Mesenchymal stem cell (in vitro differentiated cells and primary cell): ENCODE data around the gene NLRP5.
"Not testable (repeated sequence)": the region's sequence is repeated elsewhere in the genome, so short reads cannot be mapped to it uniquely, and the experiment has no call there.

Experiments
- DNase-seq: peaks from one replicate; pipeline ENCODE4 v3.0.0-alpha.2; 2013
- H2AFZ ChIP-seq: one replicate; pipeline ENCODE4 v1.6.1; 2013; ENCODE audit warnings: low read depth, mild to moderate bottlenecking, control low read depth, inconsistent platforms, low read length, moderate library complexity
- H2AK5ac ChIP-seq: 2 replicates; pipeline ENCODE4 v1.6.1; 2013; ENCODE audit warnings: low read length, moderate library complexity, mild to moderate bottlenecking, inconsistent platforms; ENCODE audit not compliant: severe bottlenecking
- H2BK120ac ChIP-seq: one replicate; pipeline ENCODE4 v1.6.1; 2013; ENCODE audit warnings: low read depth, mild to moderate bottlenecking, inconsistent platforms, low read length, moderate library complexity
- H2BK12ac ChIP-seq, 2 experiments: one replicate each; pipeline ENCODE4 v1.6.1; 2013; ENCODE audit warnings: inconsistent platforms in 2 of 2, low read length in 2 of 2, mild to moderate bottlenecking in 2 of 2, moderate library complexity in 2 of 2, control low read depth in 1 of 2
- H2BK15ac ChIP-seq: one replicate; pipeline ENCODE4 v1.6.1; 2013; ENCODE audit warnings: mild to moderate bottlenecking, low read depth, inconsistent platforms; ENCODE audit not compliant: poor library complexity, severe bottlenecking
- H2BK5ac ChIP-seq: 2 replicates; pipeline ENCODE4 v1.6.1; 2013; ENCODE audit warnings: low read depth, mild to moderate bottlenecking, low read length, control low read depth, inconsistent platforms; ENCODE audit not compliant: poor library complexity, severe bottlenecking
- H3K14ac ChIP-seq, 2 experiments: one replicate each; pipeline ENCODE4 v1.6.1; 2013; ENCODE audit warnings: inconsistent platforms in 2 of 2, low read length in 2 of 2, control low read depth in 1 of 2, mild to moderate bottlenecking in 1 of 2, moderate library complexity in 1 of 2
- H3K18ac ChIP-seq, 2 experiments: one replicate each; pipeline ENCODE4 v1.6.1; 2013; ENCODE audit warnings: inconsistent platforms in 2 of 2, low read length in 2 of 2, control low read depth in 1 of 2, low read depth in 1 of 2, mild to moderate bottlenecking in 1 of 2
- H3K23ac ChIP-seq, 2 experiments: one replicate each; pipeline ENCODE4 v1.6.1; 2013; ENCODE audit warnings: inconsistent platforms in 2 of 2, low read length in 2 of 2, mild to moderate bottlenecking in 2 of 2, moderate library complexity in 2 of 2, control low read depth in 1 of 2
- H3K27ac ChIP-seq: 2 replicates; pipeline ENCODE4 v1.5.1; 2013; ENCODE audit warnings: mild to moderate bottlenecking, moderate library complexity, low read length, control low read depth, inconsistent platforms; ENCODE audit not compliant: poor library complexity, severe bottlenecking
- H3K27me3 ChIP-seq, 2 experiments: 2 replicates each; pipeline versions ENCODE4 v1.6.1 to v1.7.0; 2013; ENCODE audit warnings: low read length in 2 of 2, mild to moderate bottlenecking in 2 of 2, moderate library complexity in 2 of 2, control low read depth in 1 of 2, inconsistent platforms in 1 of 2; ENCODE audit not compliant: control insufficient read depth in 1 of 2, insufficient read depth in 1 of 2
- H3K36me3 ChIP-seq, 2 experiments: 2 replicates each; pipeline versions ENCODE4 v1.6.1 to v1.7.0; 2013; ENCODE audit warnings: low read length in 2 of 2, control low read depth in 1 of 2, inconsistent platforms in 1 of 2, low read depth in 1 of 2, mild to moderate bottlenecking in 1 of 2; ENCODE audit not compliant: insufficient read depth in 2 of 2, control insufficient read depth in 1 of 2
- H3K4ac ChIP-seq, 2 experiments: one replicate each; pipeline ENCODE4 v1.6.1; 2013; ENCODE audit warnings: inconsistent platforms in 2 of 2, low read length in 2 of 2, mild to moderate bottlenecking in 2 of 2, moderate library complexity in 2 of 2, control low read depth in 1 of 2, low read depth in 1 of 2
- H3K4me1 ChIP-seq: 2 replicates; pipeline ENCODE4 v1.6.1; 2013; ENCODE audit warnings: low read depth, low read length, control low read depth; ENCODE audit not compliant: control insufficient read depth, insufficient read depth
- H3K4me2 ChIP-seq: 2 replicates; pipeline ENCODE4 v1.6.1; 2013; ENCODE audit warnings: low read length, mild to moderate bottlenecking, inconsistent platforms; ENCODE audit not compliant: poor library complexity, severe bottlenecking
- H3K4me3 ChIP-seq, 2 experiments: 2 replicates each; pipeline versions ENCODE4 v1.5.1 to v1.7.0; 2013; ENCODE audit warnings: low read length in 2 of 2, mild to moderate bottlenecking in 2 of 2, control low read depth in 1 of 2, low read depth in 1 of 2; ENCODE audit not compliant: insufficient read depth in 1 of 2
- H3K79me1 ChIP-seq: replicated peaks from 2 replicates; pipeline ENCODE4 v1.6.1; 2013; ENCODE audit warnings: mild to moderate bottlenecking, control low read depth, low read length, inconsistent platforms; ENCODE audit not compliant: poor library complexity, severe bottlenecking
- H3K9ac ChIP-seq: 2 replicates; pipeline ENCODE4 v1.7.0; 2013; ENCODE audit warnings: mild to moderate bottlenecking, low read length, moderate library complexity
- H3K9me3 ChIP-seq: 2 replicates; pipeline ENCODE4 v1.7.0; 2013; ENCODE audit warnings: mild to moderate bottlenecking, low read length; ENCODE audit not compliant: control insufficient read depth
- H4K8ac ChIP-seq: one replicate; pipeline ENCODE4 v1.6.1; 2013; ENCODE audit warnings: inconsistent platforms, mild to moderate bottlenecking, low read length, moderate library complexity
- H4K91ac ChIP-seq: one replicate; pipeline ENCODE4 v1.6.1; 2013; ENCODE audit warnings: mild to moderate bottlenecking, low read length, inconsistent platforms
- WGBS: methylation state at CpG from one replicate; pipeline ENCODE4 v1.1.7; 2013; ENCODE audit warnings: mixed read lengths; 5-methylcytosine and 5-hydroxymethylcytosine counted together

NLRP5 gene

DNA sequence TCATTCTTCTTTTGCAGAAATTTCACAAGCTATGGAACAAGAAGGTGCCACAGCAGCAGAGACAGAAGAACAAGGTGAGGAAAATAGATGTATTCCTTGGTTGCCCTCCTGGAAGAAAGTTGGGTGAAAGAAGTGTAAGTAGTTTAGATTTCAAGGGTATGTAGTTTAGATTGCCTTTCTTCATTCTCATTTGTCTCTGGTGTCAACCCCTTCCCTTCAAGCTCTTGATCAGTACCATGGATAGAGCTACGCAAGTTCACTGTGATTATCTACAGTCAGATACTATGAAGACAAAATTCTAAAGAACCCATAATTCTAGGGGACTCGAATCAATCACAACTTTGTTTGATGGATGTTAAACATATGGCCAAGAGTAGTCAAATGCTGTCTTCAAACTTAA, 32.8 kb downstream of the NLRP5 start:
- H3K9me3 ChIP-seq = peaks cover 16% of the 10 kb centered on the region
- DNase-seq, H2BK15ac ChIP-seq, H3K23ac ChIP-seq, H3K27ac ChIP-seq, H3K14ac ChIP-seq, H2AK5ac ChIP-seq, H2AFZ ChIP-seq, H3K4me2 ChIP-seq, H3K4me3 ChIP-seq, H3K4me1 ChIP-seq, H3K79me1 ChIP-seq, H3K4ac ChIP-seq, H4K91ac ChIP-seq, H3K36me3 ChIP-seq, H3K18ac ChIP-seq, H2BK12ac ChIP-seq, H3K9ac ChIP-seq, H4K8ac ChIP-seq, H2BK120ac ChIP-seq, H2BK5ac ChIP-seq, H3K27me3 ChIP-seq: not testable (repeated sequence)
- WGBS = no CpG with 5 or more reads among the region's 2 CpGs

DNA sequence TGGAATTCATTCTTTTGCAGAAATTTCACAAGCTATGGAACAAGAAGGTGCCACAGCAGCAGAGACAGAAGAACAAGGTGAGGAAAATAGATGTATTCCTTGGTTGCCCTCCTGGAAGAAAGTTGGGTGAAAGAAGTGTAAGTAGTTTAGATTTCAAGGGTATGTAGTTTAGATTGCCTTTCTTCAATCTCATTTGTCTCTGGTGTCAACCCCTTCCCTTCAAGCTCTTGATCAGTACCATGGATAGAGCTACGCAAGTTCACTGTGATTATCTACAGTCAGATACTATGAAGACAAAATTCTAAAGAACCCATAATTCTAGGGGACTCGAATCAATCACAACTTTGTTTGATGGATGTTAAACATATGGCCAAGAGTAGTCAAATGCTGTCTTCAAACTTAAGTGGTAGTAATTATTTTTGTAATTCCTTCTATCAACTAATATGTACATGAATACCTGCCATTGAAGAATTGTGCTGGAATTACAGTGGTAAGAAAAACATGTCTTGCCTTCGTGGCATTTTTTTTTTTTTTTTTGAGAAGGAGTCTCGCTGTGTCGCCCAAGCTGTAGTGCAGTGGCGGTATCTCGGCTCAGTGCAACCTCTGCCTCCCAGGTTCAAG, 33.9 kb downstream of the NLRP5 start:
- not testable (repeated sequence) for H3K9ac ChIP-seq, H3K14ac ChIP-seq, H3K4me2 ChIP-seq, H2BK15ac ChIP-seq, H3K27me3 ChIP-seq, H3K36me3 ChIP-seq, H4K8ac ChIP-seq, H2BK120ac ChIP-seq, H2AFZ ChIP-seq, H3K4me1 ChIP-seq, H2BK12ac ChIP-seq, H3K79me1 ChIP-seq, H3K18ac ChIP-seq, H3K23ac ChIP-seq, H2AK5ac ChIP-seq, H3K4me3 ChIP-seq, H3K4ac ChIP-seq, DNase-seq, H4K91ac ChIP-seq, H3K27ac ChIP-seq, H2BK5ac ChIP-seq
- peaks cover 16% of the 10 kb centered on the region for H3K9me3 ChIP-seq
- 83% methylated on average over 3 of the region's 7 CpGs for WGBS

DNA sequence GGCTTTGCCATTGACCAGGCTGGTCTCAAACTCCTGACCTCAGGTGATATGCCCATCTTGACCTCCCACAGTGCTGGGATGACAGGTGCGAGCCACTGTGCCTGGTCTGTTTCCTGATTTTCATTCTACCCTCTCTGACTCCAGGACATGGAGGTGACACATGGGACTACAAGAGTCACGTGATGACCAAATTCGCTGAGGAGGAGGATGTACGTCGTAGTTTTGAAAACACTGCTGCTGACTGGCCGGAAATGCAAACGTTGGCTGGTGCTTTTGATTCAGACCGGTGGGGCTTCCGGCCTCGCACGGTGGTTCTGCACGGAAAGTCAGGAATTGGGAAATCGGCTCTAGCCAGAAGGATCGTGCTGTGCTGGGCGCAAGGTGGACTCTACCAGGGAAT, 40.2 kb downstream of the NLRP5 start:
- Histone ChIP-seq H2AFZ (no peak overlapping the region), H3K23ac (no peak overlapping the region)

DNA sequence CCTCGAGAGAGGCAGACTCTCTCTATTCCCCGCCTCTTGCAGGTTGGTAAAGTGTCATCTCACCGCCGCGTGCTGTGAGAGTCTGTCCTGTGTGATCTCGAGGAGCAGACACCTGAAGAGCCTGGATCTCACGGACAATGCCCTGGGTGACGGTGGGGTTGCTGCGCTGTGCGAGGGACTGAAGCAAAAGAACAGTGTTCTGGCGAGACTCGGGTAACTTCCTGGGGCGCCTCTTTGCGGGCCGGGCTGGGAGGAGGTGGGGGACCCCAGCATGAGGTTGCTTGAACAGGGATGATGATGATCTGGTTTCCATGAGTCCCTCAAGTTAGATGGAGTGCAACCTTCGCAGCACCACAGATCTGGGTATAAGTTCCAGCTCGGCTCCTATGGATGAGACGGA, 67.0 kb downstream of the NLRP5 start:
- WGBS = 86% methylated on average over 18 of the region's 18 CpGs

More for the DNA sequence above, 40.2 kb downstream of the NLRP5 start:
- no peak overlapping the region for H3K4me2 ChIP-seq
- H4K8ac ChIP-seq = no peak overlapping the region
- no peak overlapping the region for H3K27ac ChIP-seq
- no peak overlapping the region for H2BK120ac ChIP-seq
- no peak overlapping the region for H2BK5ac ChIP-seq
- DNase-seq = no peak
- no peak overlapping the region for H4K91ac ChIP-seq
- no peaks in the 10 kb centered on the region for H3K36me3 ChIP-seq
- no peaks in the 10 kb centered on the region for H3K79me1 ChIP-seq
- no peak overlapping the region for H3K18ac ChIP-seq
- H3K4ac ChIP-seq = no peak overlapping the region
- H3K4me1 ChIP-seq = no peaks in the 10 kb centered on the region
- H3K4me3 ChIP-seq = no peak overlapping the region
- no peak overlapping the region for H3K14ac ChIP-seq
- no peak overlapping the region for H2BK12ac ChIP-seq
- H3K9me3 ChIP-seq = peaks cover 16% of the 10 kb centered on the region
- no peak overlapping the region for H2BK15ac ChIP-seq
- no peak overlapping the region for H3K9ac ChIP-seq
- no peak overlapping the region for H2AK5ac ChIP-seq
- WGBS = 93% methylated on average over 15 of the region's 15 CpGs
- no peaks in the 10 kb centered on the region for H3K27me3 ChIP-seq

More for the DNA sequence above, 67.0 kb downstream of the NLRP5 start:
- no peak for DNase-seq
- Histone ChIP-seq H3K79me1 (no peaks in the 10 kb centered on the region), H3K9ac (no peak overlapping the region), H2BK120ac (no peak overlapping the region), H3K36me3 (no peaks in the 10 kb centered on the region), H2AK5ac (no peak overlapping the region), H3K14ac (no peak overlapping the region), H3K23ac (no peak overlapping the region), H3K4me3 (no peak overlapping the region), H2BK15ac (no peak overlapping the region), H3K9me3 (peaks cover 3% of the 10 kb centered on the region), H3K27me3 (no peaks in the 10 kb centered on the region), H2BK12ac (no peak overlapping the region), H2AFZ (no peak overlapping the region), H4K91ac (no peak overlapping the region), H2BK5ac (no peak overlapping the region), H3K4me1 (no peaks in the 10 kb centered on the region), H4K8ac (no peak overlapping the region), H3K18ac (no peak overlapping the region), H3K4ac (no peak overlapping the region), H3K4me2 (no peak overlapping the region), H3K27ac (no peak overlapping the region)
